Heart left ventricle (tissue), 16 donors: Measurements from ENCODE around the gene EVA1A. TPM values are rescaled to one million over a fixed set of nuclear protein-coding genes. Genes with fewer than 3 reads are reported as not detected.

Experiments
- ATAC-seq, 4 donors: fragments of 200-7000 bp; cut with Tn5 transposase; one replicate each; pipeline ENCODE4 v1.9.1; 2020 to 2022; ENCODE audit warnings: moderate library complexity in 4 of 4, mild to moderate bottlenecking in 3 of 4, moderate number of reproducible peaks in 1 of 4
- DNase-seq, 5 donors: peaks; one replicate each; pipeline ENCODE4 v3.0.0-alpha.2; 2020
- H3K27ac ChIP-seq, 12 donors: fragments of 200-600 bp; sonication (generic) in 4 of 12; one replicate each; pipeline versions ENCODE4 v1.5.0 to v1.8.0; 2016 to 2022; ENCODE audit warnings: mild to moderate bottlenecking in 2 of 12
- H3K27me3 ChIP-seq, 9 donors: fragments of 200-600 bp; sonication (generic) in 2 of 9; one replicate each; pipeline versions ENCODE4 v1.5.1 to v1.8.0; 2016 to 2022; ENCODE audit warnings: mild to moderate bottlenecking in 3 of 9
- H3K36me3 ChIP-seq, 9 donors: fragments of 200-600 bp; sonication (generic) in 2 of 9; one replicate each; pipeline versions ENCODE4 v1.5.0 to v1.8.0; 2018 to 2022; ENCODE audit warnings: mild to moderate bottlenecking in 2 of 9
- H3K4me1 ChIP-seq, 12 donors: fragments of 200-600 bp; sonication (generic) in 4 of 12; one replicate each; pipeline versions ENCODE4 v1.5.0 to v1.8.0; 2016 to 2022; ENCODE audit warnings: mild to moderate bottlenecking in 3 of 12
- H3K4me3 ChIP-seq, 12 donors: fragments of 200-600 bp; sonication (generic) in 4 of 12; one replicate each; pipeline versions ENCODE4 v1.5.0 to v1.8.0; 2017 to 2022; ENCODE audit warnings: mild to moderate bottlenecking in 9 of 12, moderate library complexity in 4 of 12
- H3K9me3 ChIP-seq, 12 donors: fragments of 200-600 bp; sonication (generic) in 4 of 12; one replicate each; pipeline versions ENCODE4 v1.5.0 to v1.8.0; 2016 to 2022; ENCODE audit warnings: mild to moderate bottlenecking in 1 of 12
- CTCF ChIP-seq, 12 donors: fragments of 200-600 bp; sonication (generic) in 4 of 12; IDR thresholded peaks; one replicate each; pipeline versions ENCODE4 v1.5.0 to v1.8.0; 2018 to 2022; ENCODE audit warnings: antibody characterized with exemption in 12 of 12, mild to moderate bottlenecking in 5 of 12
- POLR2A ChIP-seq, 2 donors: fragments of 450-650 bp; IDR thresholded peaks; one replicate each; pipeline ENCODE4 v1.6.1; 2017; ENCODE audit warnings: antibody characterized with exemption in 2 of 2, mild to moderate bottlenecking in 2 of 2, moderate library complexity in 2 of 2
- WGBS, 4 donors: extraction: QIAGEN DNeasy Blood & Tissue Kit in 2 of 4; methylation state at CpG; one replicate each; pipeline versions ENCODE4 v1.1.5 to v1.1.7; 2013 to 2018; 5-methylcytosine and 5-hydroxymethylcytosine counted together
- intact Hi-C, 10 donors: fragments of 100-400 bp; cut with DNase I; formaldehyde crosslinking; loops; one replicate each; pipeline versions ENCODE4 v1.11.1 to v1.14.2; 2022
- polyA plus RNA-seq, 2 donors: library from polyadenylated mRNA; stranded (reverse); fragments of 200-250 nt; gene quantifications; one replicate each; pipeline ENCODE4 v1.2.3, GENCODE V29; 2013
- total RNA-seq, 9 donors: library from RNA; depleted of rRNA in 2 of 9; stranded (reverse); fragments of >200 nt in 2 of 9; fragmentation: NEBNext Ultra II Directional in 3 of 9; extraction: Animal tissue kit (Norgen Biotek cat#: 25700) in 3 of 9; gene quantifications; one replicate each; pipeline versions ENCODE4 v1.1.0 to v1.2.4, GENCODE V29; 2016 to 2023
- donor health status: ischemic (EF 13 %, LVEDD 7.1; RV severe dilation, severe dysfunction).
- donor health status: healthy with polysubstance abuse.
- donor health status: DM: no; HTN: yes; CAD: no.
- donor health status: DM: no; HTN: no; CAD: no.
- donor health status: ischemic (EF 25% LVEDD 6.9; RV normal size, moderate dysfunction).
- donor health status: ischemic (EF 25% LVEDD 5.7; RV mildly dilated, moderate dysfunction).
- donor health status: healthy.
- donor health status: DM: yes; HTN: yes; CAD: no.
- donor health status: ischemic (EF 35%, LVEDD 5.7; RV mildly dilated, moderate dysfunction).
- donor health status: nonischemic (EF 11% LVEDD 7.7; RV severe dilation, severe dysfunction).
- donor health status: DM: yes; HTN: yes; CAD: no.
- donor health status: PGD.
- donor health status: ischemic (EF 29% LVEDD 5.4; RV normal size, mild dysfunction).
- donor health status: nonischemic (EF 23%, LVEDD 6.1; RV moderate dilation, normal function).

The EVA1A gene
- total and polyA plus RNA-seq, 11 donors, result 0.19 to 5.0 (median 1.4) TPM; not detected in 1

- 66 to 74% (median 67%) methylated on average over 6 of the region's 6 CpGs for WGBS, 4 donors
- peaks cover 0 to 14% (median 4%) of the 10 kb centered on the region in 12 donors for H3K4me1 ChIP-seq
- H3K36me3 ChIP-seq, result no peaks in the 10 kb centered on the region
- TF ChIP-seq POLR2A (IDR thresholded peaks at IDR 0.05), result no peak
- no peak for TF ChIP-seq CTCF (IDR thresholded peaks at IDR 0.05)
- intact Hi-C loops, result no loop called here
- H3K27ac ChIP-seq, result no peak overlapping the region
- H3K4me3 ChIP-seq, result no peak overlapping the region
- no peaks in the 10 kb centered on the region for H3K27me3 ChIP-seq
- peaks cover 0 to 8% (median 0%) of the 10 kb centered on the region in 12 donors for H3K9me3 ChIP-seq
- DNase-seq (no peak), ATAC-seq (no peak)
These were observed 21.9 kb downstream of the EVA1A start for GRCh38 chr2:75538521-75539490.

GRCh38 chr2:75537658-75538057, 23.1 kb downstream of the EVA1A start:
- Histone ChIP-seq H3K9me3 (peaks cover 0 to 8% (median 0%) of the 10 kb centered on the region in 12 donors), H3K4me1 (peaks cover 0 to 14% (median 4%) of the 10 kb centered on the region in 12 donors), H3K27ac (no peak overlapping the region), H3K4me3 (no peak overlapping the region), H3K36me3 (no peaks in the 10 kb centered on the region), H3K27me3 (no peaks in the 10 kb centered on the region)
- TF ChIP-seq POLR2A (IDR thresholded peaks at IDR 0.05) (no peak), CTCF (IDR thresholded peaks at IDR 0.05) (no peak)
- ATAC-seq, result no peak
- WGBS, 4 donors, result 93 to 96% (median 95%) methylated on average over 3 of the region's 3 CpGs
- intact Hi-C loops, result no loop called here
- no peak for DNase-seq

GRCh38 chr2:75533135-75533534, 27.6 kb downstream of the EVA1A start:
- WGBS, 4 donors, result 90 to 94% (median 90%) methylated on average over 3 of the region's 3 CpGs
- TF ChIP-seq POLR2A (IDR thresholded peaks at IDR 0.05) (no peak), CTCF (IDR thresholded peaks at IDR 0.05) (no peak)

GRCh38 chr2:75532488-75532887, 28.3 kb downstream of the EVA1A start:
- Histone ChIP-seq H3K9me3 (peaks cover 0 to 3% (median 0%) of the 10 kb centered on the region in 12 donors), H3K27me3 (no peaks in the 10 kb centered on the region), H3K36me3 (no peaks in the 10 kb centered on the region), H3K4me3 (no peak overlapping the region), H3K4me1 (no peaks in the 10 kb centered on the region), H3K27ac (no peak overlapping the region)
- no peak for DNase-seq
- intact Hi-C loops, result no loop called here
- TF ChIP-seq CTCF (IDR thresholded peaks at IDR 0.05) (no peak), POLR2A (IDR thresholded peaks at IDR 0.05) (no peak)
- no peak for ATAC-seq
- WGBS, 4 donors, result 62 to 74% (median 66%) methylated on average over 1 of the region's 1 CpG

More at GRCh38 chr2:75533135-75533534, 27.6 kb downstream of the EVA1A start:
- no peaks in the 10 kb centered on the region for H3K27me3 ChIP-seq
- intact Hi-C loops, result no loop called here
- no peaks in the 10 kb centered on the region for H3K4me1 ChIP-seq
- no peak overlapping the region for H3K4me3 ChIP-seq
- no peak overlapping the region for H3K27ac ChIP-seq
- H3K36me3 ChIP-seq, result no peaks in the 10 kb centered on the region
- H3K9me3 ChIP-seq, result peaks cover 0 to 8% (median 0%) of the 10 kb centered on the region in 12 donors
- ATAC-seq, result no peak
- DNase-seq, result no peak
